A549 (cell line): ENCODE data around the gene MORN1. TPM values are rescaled to one million over a fixed set of nuclear protein-coding genes. Genes with fewer than 3 reads are reported as not detected.

ENCODE experiments used
- ATAC-seq, 2 experiments: fragments of 200-7000 bp in 1 of 2; fragments of >200 bp in 1 of 2; cut with Nextera tagmentation in 1 of 2; cut with Tn5 transposase in 1 of 2; 3 replicates each; pipeline versions ENCODE4 v1.8.0 to v1.9.1; 2018 to 2020; ENCODE audit warnings: mild to moderate bottlenecking in 1 of 2, moderate library complexity in 1 of 2
- CTCF ChIA-PET: fragments of 300-600 bp; sonication (Branson Sonifier 250); formaldehyde crosslinking; extraction: SDS; loops from one replicate; lab custom pipeline; 2021; ENCODE audit warnings: antibody characterized with exemption, inconsistent platforms; lab: Yijun Ruan, JAX
- POLR2A ChIA-PET: fragments of 350-600 bp; formaldehyde crosslinking; extraction: SDS; loops from one replicate; lab custom pipeline; 2021; ENCODE audit warnings: antibody characterized with exemption, inconsistent platforms; lab: Yijun Ruan, JAX
- DNase-seq, 2 experiments: peaks; one replicate each; pipeline versions ENCODE4 v3.0.0 to v3.0.0-alpha.2; 2011 to 2016; ENCODE audit warnings: low read depth in 1 of 2, low spot score in 1 of 2
- FAIRE-seq: peaks from 2 replicates; lab custom pipeline; 2011; peaks lifted over from hg19 to GRCh38; lab: Jason Lieb, UNC
- H3K27ac ChIP-seq, 2 experiments: fragments of >200 bp; sonication (Bioruptor Twin); formaldehyde crosslinking; 3 replicates each; pipeline ENCODE4 v1.5.1; 2016 to 2017
- H3K4me1 ChIP-seq: fragments of >200 bp; sonication (Bioruptor Twin); formaldehyde crosslinking; 3 replicates; pipeline ENCODE4 v1.6.1; 2016
- H3K4me2 ChIP-seq: fragments of >200 bp; sonication (Bioruptor Twin); formaldehyde crosslinking; 3 replicates; pipeline ENCODE4 v1.6.1; 2016
- H3K4me3 ChIP-seq: fragments of >200 bp; sonication (Bioruptor Twin); formaldehyde crosslinking; 3 replicates; pipeline ENCODE4 v1.5.1; 2016
- H3K9me3 ChIP-seq: fragments of >200 bp; sonication (Bioruptor Twin); formaldehyde crosslinking; 3 replicates; pipeline ENCODE4 v1.6.1; 2016
- BCL3 ChIP-seq: fragments of >200 bp; sonication (Bioruptor Twin); formaldehyde crosslinking; IDR thresholded peaks from 3 replicates; pipeline ENCODE4 v1.6.1; 2016
- BHLHE40 ChIP-seq: IDR thresholded peaks from 2 replicates; pipeline ENCODE4 v1.6.1; 2012; ENCODE audit warnings: low read depth, low read length, inconsistent platforms
- CBX2 ChIP-seq: fragments of 200-600 bp; sonication (generic); IDR thresholded peaks from 2 replicates; pipeline ENCODE4 v1.6.1; 2016; ENCODE audit warnings: low read depth, mild to moderate bottlenecking, borderline replicate concordance
- CHD2 ChIP-seq: fragments of 150-350 bp; IDR thresholded peaks from 2 replicates; pipeline ENCODE4 v1.6.1; 2014; ENCODE audit warnings: low read length; ENCODE audit not compliant: partially characterized antibody
- CHD4 ChIP-seq: fragments of 200-600 bp; sonication (generic); IDR thresholded peaks from 2 replicates; pipeline ENCODE4 v1.6.1; 2016; ENCODE audit warnings: antibody characterized with exemption, mild to moderate bottlenecking, borderline replicate concordance
- EHMT2 ChIP-seq: fragments of 200-600 bp; sonication (generic); IDR thresholded peaks from 2 replicates; pipeline ENCODE4 v1.6.1; 2016; ENCODE audit warnings: antibody characterized with exemption, low read depth, mild to moderate bottlenecking, moderate library complexity
- ESRRA ChIP-seq: fragments of 150-350 bp; IDR thresholded peaks from 2 replicates; pipeline ENCODE4 v1.6.1; 2014; ENCODE audit warnings: mild to moderate bottlenecking, low read length, borderline replicate concordance
- FOSL2 ChIP-seq, 2 experiments: fragments of 450-650 bp in 1 of 2; fragments of >200 bp in 1 of 2; sonication (Bioruptor Twin) in 1 of 2; formaldehyde crosslinking; IDR thresholded peaks; 2 replicates each; pipeline versions ENCODE4 v1.5.0 to v1.6.1; 2016 to 2020; ENCODE audit warnings: mild to moderate bottlenecking in 1 of 2, moderate library complexity in 1 of 2
- FOXS1 ChIP-seq: fragments of 250-450 bp; sonication (Bioruptor Pico); IDR thresholded peaks from 2 replicates; pipeline ENCODE4 v1.5.0; 2020; ENCODE audit warnings: mild to moderate bottlenecking, moderate library complexity
- HES2 ChIP-seq: fragments of >200 bp; sonication (Bioruptor Twin); formaldehyde crosslinking; IDR thresholded peaks from 2 replicates; pipeline ENCODE4 v1.6.1; 2016
- HMGXB4 ChIP-seq: fragments of 250-450 bp; sonication (Bioruptor Pico); IDR thresholded peaks from 2 replicates; pipeline ENCODE4 v1.5.0; 2021; ENCODE audit warnings: mild to moderate bottlenecking, moderate library complexity, borderline replicate concordance
- KDM5A ChIP-seq: fragments of 200-600 bp; sonication (generic); IDR thresholded peaks from 2 replicates; pipeline ENCODE4 v1.6.1; 2016; ENCODE audit warnings: antibody characterized with exemption, mild to moderate bottlenecking
- MAZ ChIP-seq: fragments of 150-350 bp; IDR thresholded peaks from 2 replicates; pipeline ENCODE4 v1.6.1; 2014; ENCODE audit warnings: antibody characterized with exemption, low read depth, low read length, borderline replicate concordance
- NR3C1 ChIP-seq: fragments of >200 bp; sonication (Bioruptor Twin); formaldehyde crosslinking; IDR thresholded peaks from 3 replicates; pipeline ENCODE4 v1.6.1; 2017
- PBX3 ChIP-seq: IDR thresholded peaks from 2 replicates; pipeline ENCODE4 v1.6.1; 2012
- POLR2AphosphoS2 ChIP-seq: conservative IDR thresholded peaks from 2 replicates; pipeline ENCODE4 v1.6.1; 2012; ENCODE audit warnings: low read length, improper control_type of control experiment, inconsistent platforms
- RAD21 ChIP-seq, 2 experiments: fragments of >200 bp in 1 of 2; sonication (Bioruptor Twin) in 1 of 2; formaldehyde crosslinking in 1 of 2; IDR thresholded peaks in 1 of 2; conservative IDR thresholded peaks in 1 of 2; 2 replicates in 1 of 2; 3 replicates in 1 of 2; pipeline ENCODE4 v1.6.1; 2012 to 2018; ENCODE audit warnings: inconsistent platforms in 1 of 2
- RCOR1 ChIP-seq: fragments of 150-350 bp; IDR thresholded peaks from 2 replicates; pipeline ENCODE4 v1.6.1; 2014; ENCODE audit warnings: antibody characterized with exemption, low read length, low read depth
- REST ChIP-seq: fragments of 200-600 bp; sonication (generic); IDR thresholded peaks from 2 replicates; pipeline ENCODE4 v1.6.1; 2016; ENCODE audit warnings: antibody characterized with exemption, mild to moderate bottlenecking, moderate library complexity
- RFX5 ChIP-seq: fragments of 450-650 bp; IDR thresholded peaks from 2 replicates; pipeline ENCODE4 v1.7.1; 2014; ENCODE audit warnings: antibody characterized with exemption, mild to moderate bottlenecking, moderate library complexity
- RNF2 ChIP-seq: fragments of 200-600 bp; sonication (generic); IDR thresholded peaks from 2 replicates; pipeline ENCODE4 v1.6.1; 2016; ENCODE audit warnings: low read depth, mild to moderate bottlenecking, antibody characterized with exemption, moderate library complexity, borderline replicate concordance
- SREBF2 ChIP-seq: fragments of 450-650 bp; IDR thresholded peaks from 2 replicates; pipeline ENCODE4 v1.6.1; 2014; ENCODE audit warnings: mild to moderate bottlenecking, moderate library complexity
- TFCP2L1 ChIP-seq: fragments of 250-450 bp; sonication (Bioruptor Pico); IDR thresholded peaks from 2 replicates; pipeline ENCODE4 v1.5.0; 2021; ENCODE audit warnings: mild to moderate bottlenecking
- USF2 ChIP-seq: fragments of 450-650 bp; IDR thresholded peaks from 2 replicates; pipeline ENCODE4 v1.6.1; 2014; ENCODE audit warnings: antibody characterized with exemption
- ZNF302 ChIP-seq: fragments of 250-450 bp; sonication (Bioruptor Pico); IDR thresholded peaks from 2 replicates; pipeline ENCODE4 v1.9.0; 2021; ENCODE audit warnings: inconsistent platforms, mild to moderate bottlenecking, moderate library complexity
- ZSCAN20 ChIP-seq: fragments of 250-450 bp; sonication (Bioruptor Pico); IDR thresholded peaks from 2 replicates; pipeline ENCODE4 v1.8.0; 2022; ENCODE audit warnings: mild to moderate bottlenecking, moderate library complexity
- WGBS: methylation state at CpG from one replicate; pipeline ENCODE4 v1.1.6; 2017; ENCODE audit errors: missing lambda C conversion rate; 5-methylcytosine and 5-hydroxymethylcytosine counted together
- polyA plus RNA-seq, 4 experiments: library from polyadenylated mRNA; depleted of rRNA in 3 of 4; stranded (reverse); fragments of >200 nt; fragmentation: RNase III in 1 of 4; extraction: RNeasy Plus Mini Kit Qiagen cat#74134 plus additional on column Dnase treatment in 1 of 4; gene quantifications; 2 replicates in 3 of 4; 3 replicates in 1 of 4; pipeline ENCODE4 v1.2.3, GENCODE V29; 2011 to 2017

Gene MORN1
- polyA plus RNA-seq, 2 of the 4 experiments (the other 2 are of a cell fraction): 6.9 to 8.9 TPM

GRCh38 chr1:2326524-2326923 lies 64.8 kb downstream of the MORN1 start:
- DNase-seq (no peak), FAIRE-seq (no peak), ATAC-seq (no peak)
- Histone ChIP-seq H3K9me3 (no peaks in the 10 kb centered on the region), H3K4me3 (no peak overlapping the region), H3K4me1 (no peaks in the 10 kb centered on the region), H3K4me2 (no peak overlapping the region), H3K27ac (no peak overlapping the region)
- CTCF ChIA-PET: no interaction called here
- POLR2A ChIA-PET: no interaction called here
- WGBS: 82% methylated on average over 8 of the region's 21 CpGs
- TF ChIP-seq BCL3 (no peak), KDM5A (no peak), HES2 (no peak), BHLHE40 (no peak), TFCP2L1 (CRISPR knock-in tag) (no peak), POLR2AphosphoS2 (no peak), USF2 (no peak), FOSL2 (IDR thresholded peaks at IDR 0.05) (no peak), FOSL2 (CRISPR knock-in tag; IDR thresholded peaks at IDR 0.05) (no peak), CHD2 (no peak), CHD4 (no peak), NR3C1 (no peak), FOXS1 (CRISPR knock-in tag) (no peak), HMGXB4 (CRISPR knock-in tag) (no peak), EHMT2 (no peak), SREBF2 (no peak)

GRCh38 chr1:2324553-2325366 lies 66.6 kb downstream of the MORN1 start:
- H3K27ac ChIP-seq: no peak overlapping the region
- H3K4me2 ChIP-seq: no peak overlapping the region
- DNase-seq: no peak
- WGBS: 77% methylated on average over 8 of the region's 18 CpGs
- H3K4me1 ChIP-seq: no peaks in the 10 kb centered on the region
- H3K9me3 ChIP-seq: no peaks in the 10 kb centered on the region
- ATAC-seq: no peak
- no peak for FAIRE-seq
- H3K4me3 ChIP-seq: no peak overlapping the region
- CTCF ChIA-PET: interaction anchor here (1.2 to 2.2 kb wide), 3 partner anchors 9 to 25 kb away, joined by 3 to 4 read pairs (median 4); no protein-coding TSS in a partner anchor
- POLR2A ChIA-PET: no interaction called here
- TF ChIP-seq ESRRA: no peak
- TF ChIP-seq NR3C1: no peak
- TF ChIP-seq RNF2: no peak
- no peak for TF ChIP-seq REST
- no peak for TF ChIP-seq MAZ
- TF ChIP-seq ZSCAN20 (CRISPR knock-in tag): no peak
- TF ChIP-seq RAD21 (conservative IDR thresholded peaks at IDR 0.05 in 1 of 2, IDR thresholded peaks at IDR 0.05 in 1 of 2): no peak
- TF ChIP-seq ZNF302 (CRISPR knock-in tag): no peak
- TF ChIP-seq RCOR1: no peak
- TF ChIP-seq PBX3: no peak
- no peak for TF ChIP-seq RFX5
- TF ChIP-seq CBX2: no peak
